Peyer's patch (tissue), 4 donors: ENCODE measurements around the gene RBM34. TPM values are rescaled to one million over a fixed set of nuclear protein-coding genes. Genes with fewer than 3 reads are reported as not detected.

Experiments used
- DNase-seq, 3 donors: peaks; one replicate each; pipeline ENCODE4 v3.0.0-alpha.2; 2017 to 2019
- H3K27ac ChIP-seq, 4 donors: fragments of 200-600 bp; sonication (generic); one replicate each; pipeline ENCODE4 v1.5.1; 2016 to 2019
- H3K27me3 ChIP-seq, 2 donors: fragments of 200-600 bp; sonication (generic); one replicate each; pipeline ENCODE4 v1.5.1; 2019
- H3K36me3 ChIP-seq, 3 donors: fragments of 200-600 bp; sonication (generic); one replicate each; pipeline ENCODE4 v1.5.1; 2016 to 2019
- H3K4me1 ChIP-seq, 4 donors: fragments of 200-600 bp; sonication (generic); one replicate each; pipeline ENCODE4 v1.5.1; 2016 to 2019
- H3K4me3 ChIP-seq, 4 donors: fragments of 200-600 bp; sonication (generic); 1 replicate in 3 of 4; 2 replicates in 1 of 4; pipeline ENCODE4 v1.5.1; 2016 to 2019; ENCODE audit warnings: mild to moderate bottlenecking in 1 of 4
- H3K9me3 ChIP-seq, 4 donors: fragments of 200-600 bp; sonication (generic); one replicate each; pipeline ENCODE4 v1.5.1; 2016 to 2019; ENCODE audit warnings: mild to moderate bottlenecking in 1 of 4
- POLR2A ChIP-seq, 2 donors: fragments of 450-650 bp; IDR thresholded peaks; one replicate each; pipeline ENCODE4 v1.5.1; 2017; ENCODE audit warnings: antibody characterized with exemption in 2 of 2, mild to moderate bottlenecking in 2 of 2, moderate library complexity in 2 of 2
- total RNA-seq, 4 donors: library from RNA; depleted of rRNA; stranded (reverse); fragments of >200 nt; gene quantifications; one replicate each; pipeline ENCODE4 v1.1.0, GENCODE V29; 2016
- TF ChIP-seq, protein P1 (sequence below), 6 experiments: fragments of 450-650 bp in 4 of 6; fragments of 200-600 bp in 2 of 6; sonication (generic) in 1 of 6; IDR thresholded peaks; one replicate each; pipeline ENCODE4 v1.5.1; 2017 to 2019; ENCODE audit warnings: antibody characterized with exemption in 6 of 6, mild to moderate bottlenecking in 3 of 6, moderate library complexity in 1 of 6

The RBM34 gene
- total RNA-seq, 4 donors from 2014 or later = 21.5 to 110 (median 33.1) TPM

DNA sequence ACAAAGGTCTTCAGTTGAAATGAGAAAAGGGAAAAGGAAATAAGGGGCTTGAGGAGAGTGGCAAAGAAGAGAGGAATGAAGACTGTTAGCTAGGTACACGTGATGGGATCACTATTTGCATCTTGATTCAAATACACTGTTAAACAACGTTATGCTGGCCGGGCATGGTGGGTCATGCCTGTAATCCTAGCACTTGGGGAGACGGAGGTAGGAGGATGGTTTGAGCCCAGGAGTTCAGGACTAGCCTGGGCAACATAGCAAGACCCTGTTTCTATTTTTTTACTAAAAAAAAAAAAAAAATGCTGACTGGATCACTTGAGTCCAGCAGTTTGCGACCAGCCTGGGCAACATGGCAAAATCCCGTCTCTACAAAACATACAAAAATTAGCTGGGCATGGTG, 2.4 kb downstream of the RBM34 start:
- Histone ChIP-seq H3K27me3 (no peaks in the 10 kb centered on the region), H3K9me3 (no peaks in the 10 kb centered on the region), H3K4me3 (no peak overlapping the region), H3K27ac (no peak overlapping the region), H3K36me3 (peaks cover 0 to 46% (median 0%) of the 10 kb centered on the region in 3 donors), H3K4me1 (peaks cover 0 to 40% (median 7%) of the 10 kb centered on the region in 4 donors)
- TF ChIP-seq, protein P1, sequence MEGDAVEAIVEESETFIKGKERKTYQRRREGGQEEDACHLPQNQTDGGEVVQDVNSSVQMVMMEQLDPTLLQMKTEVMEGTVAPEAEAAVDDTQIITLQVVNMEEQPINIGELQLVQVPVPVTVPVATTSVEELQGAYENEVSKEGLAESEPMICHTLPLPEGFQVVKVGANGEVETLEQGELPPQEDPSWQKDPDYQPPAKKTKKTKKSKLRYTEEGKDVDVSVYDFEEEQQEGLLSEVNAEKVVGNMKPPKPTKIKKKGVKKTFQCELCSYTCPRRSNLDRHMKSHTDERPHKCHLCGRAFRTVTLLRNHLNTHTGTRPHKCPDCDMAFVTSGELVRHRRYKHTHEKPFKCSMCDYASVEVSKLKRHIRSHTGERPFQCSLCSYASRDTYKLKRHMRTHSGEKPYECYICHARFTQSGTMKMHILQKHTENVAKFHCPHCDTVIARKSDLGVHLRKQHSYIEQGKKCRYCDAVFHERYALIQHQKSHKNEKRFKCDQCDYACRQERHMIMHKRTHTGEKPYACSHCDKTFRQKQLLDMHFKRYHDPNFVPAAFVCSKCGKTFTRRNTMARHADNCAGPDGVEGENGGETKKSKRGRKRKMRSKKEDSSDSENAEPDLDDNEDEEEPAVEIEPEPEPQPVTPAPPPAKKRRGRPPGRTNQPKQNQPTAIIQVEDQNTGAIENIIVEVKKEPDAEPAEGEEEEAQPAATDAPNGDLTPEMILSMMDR (IDR thresholded peaks at IDR 0.05) = no peak
- TF ChIP-seq POLR2A (IDR thresholded peaks at IDR 0.05) = no peak
- DNase-seq = no peak

DNA sequence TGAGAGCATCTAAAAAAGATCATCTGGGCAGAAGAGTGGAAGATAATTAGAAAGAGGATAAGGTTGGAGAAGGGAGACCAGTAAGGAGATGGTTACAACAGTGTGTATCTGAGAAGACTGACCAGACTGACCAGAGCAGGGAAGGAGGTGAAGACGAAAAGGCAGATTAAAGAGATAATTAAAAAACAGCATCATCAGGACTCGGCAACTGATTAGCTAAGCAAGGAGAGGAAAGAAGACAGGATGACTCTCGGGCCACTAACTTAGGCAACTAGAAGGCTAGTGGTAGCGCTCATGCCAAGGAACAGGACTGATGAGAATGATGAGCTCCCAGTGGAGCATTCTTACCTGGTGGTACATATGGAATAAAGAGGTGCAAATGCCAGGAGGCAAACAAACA, 3.9 kb downstream of the RBM34 start:
- no peak for TF ChIP-seq POLR2A (IDR thresholded peaks at IDR 0.05)
- TF ChIP-seq, protein P1 (IDR thresholded peaks at IDR 0.05) = no peak
- Histone ChIP-seq H3K4me3 (no peak overlapping the region), H3K4me1 (peaks cover 0 to 40% (median 7%) of the 10 kb centered on the region in 4 donors), H3K9me3 (no peaks in the 10 kb centered on the region), H3K27ac (peak overlapping the region in 1 of 4 donors; percentile 23), H3K27me3 (no peaks in the 10 kb centered on the region), H3K36me3 (peaks cover 0 to 60% (median 0%) of the 10 kb centered on the region in 3 donors)
- DNase-seq = no peak

DNA sequence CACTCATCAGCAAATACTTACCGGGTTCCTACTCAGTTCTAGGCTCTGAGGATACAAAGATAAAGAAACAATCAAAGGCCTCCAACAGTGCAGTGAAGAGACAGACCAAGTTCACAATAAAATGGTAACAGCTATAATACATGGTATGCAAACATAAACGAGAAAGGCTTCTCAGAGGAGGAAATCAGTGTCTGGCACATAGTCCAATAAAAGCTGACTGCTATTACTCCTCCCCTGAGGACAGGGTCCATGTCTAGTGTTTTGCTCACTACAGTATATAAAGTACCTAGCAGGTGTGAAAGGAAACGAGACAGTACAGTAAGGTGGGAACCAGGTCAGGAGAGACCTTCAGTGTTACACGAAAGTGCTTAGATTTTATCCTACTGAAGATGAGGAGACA, 4.3 kb downstream of the RBM34 start:
- peaks cover 0 to 64% (median 0%) of the 10 kb centered on the region in 3 donors for H3K36me3 ChIP-seq
- TF ChIP-seq POLR2A (IDR thresholded peaks at IDR 0.05) = no peak
- TF ChIP-seq, protein P1 (IDR thresholded peaks at IDR 0.05) = no peak
- H3K9me3 ChIP-seq = no peaks in the 10 kb centered on the region
- H3K4me1 ChIP-seq = peaks cover 0 to 40% (median 5%) of the 10 kb centered on the region in 4 donors
- no peaks in the 10 kb centered on the region for H3K27me3 ChIP-seq
- H3K27ac ChIP-seq = peak overlapping the region in 1 of 4 donors; percentile 23
- peak in 1 of 3 donors; percentile 57 for DNase-seq
- H3K4me3 ChIP-seq = no peak overlapping the region

DNA sequence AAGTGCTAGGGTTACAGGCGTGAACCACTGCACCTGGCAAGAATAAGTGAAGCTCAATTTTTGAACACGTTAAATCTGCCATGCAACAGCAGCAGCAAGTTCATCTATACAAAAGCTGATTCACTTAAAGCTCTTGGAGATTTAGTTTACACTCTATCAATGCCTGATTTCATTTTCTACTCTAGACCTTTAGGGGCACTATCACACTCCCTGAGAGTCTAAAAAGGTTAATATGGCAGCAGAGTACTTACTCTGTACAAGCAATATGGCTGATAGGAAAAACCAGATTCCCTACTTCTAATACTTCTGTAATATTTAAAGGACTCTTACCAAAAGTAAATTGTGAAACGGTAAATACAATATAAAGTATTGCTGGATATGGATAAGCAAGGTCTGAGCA, 4.8 kb downstream of the RBM34 start:
- no peak for DNase-seq
- Histone ChIP-seq H3K4me1 (peaks cover 0 to 40% (median 5%) of the 10 kb centered on the region in 4 donors), H3K9me3 (no peaks in the 10 kb centered on the region), H3K4me3 (no peak overlapping the region), H3K27me3 (no peaks in the 10 kb centered on the region), H3K36me3 (peaks cover 0 to 69% (median 0%) of the 10 kb centered on the region in 3 donors), H3K27ac (peak overlapping the region in 1 of 4 donors; percentile 23)
- TF ChIP-seq, protein P1 (IDR thresholded peaks at IDR 0.05) = no peak
- no peak for TF ChIP-seq POLR2A (IDR thresholded peaks at IDR 0.05)

DNA sequence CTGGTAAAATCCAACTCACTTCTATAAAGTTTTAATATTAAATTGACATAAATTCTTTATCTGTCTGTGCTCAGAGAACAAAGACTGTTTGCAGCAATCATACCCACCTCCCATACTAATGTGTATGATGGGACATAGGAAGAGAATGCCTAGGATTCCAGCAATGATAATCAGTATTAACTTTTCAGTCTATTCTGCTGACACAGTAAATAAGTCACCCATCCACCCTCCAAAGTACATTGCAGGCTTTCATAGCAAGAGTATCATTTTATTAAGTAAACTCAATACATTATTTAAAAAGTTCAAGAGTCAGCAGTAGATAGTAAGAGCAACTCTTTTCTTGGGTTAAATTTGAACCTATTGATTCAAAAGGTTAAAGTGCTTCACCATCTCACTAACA, 8.8 kb downstream of the RBM34 start:
- H3K27me3 ChIP-seq = no peaks in the 10 kb centered on the region
- no peak overlapping the region for H3K4me3 ChIP-seq
- no peaks in the 10 kb centered on the region for H3K9me3 ChIP-seq
- TF ChIP-seq, protein P1 (IDR thresholded peaks at IDR 0.05) = no peak
- no peak for TF ChIP-seq POLR2A (IDR thresholded peaks at IDR 0.05)
- no peak overlapping the region for H3K27ac ChIP-seq
- peaks cover 0 to 82% (median 0%) of the 10 kb centered on the region in 3 donors for H3K36me3 ChIP-seq
- H3K4me1 ChIP-seq = peaks cover 0 to 10% (median 0%) of the 10 kb centered on the region in 4 donors
- DNase-seq = no peak

DNA sequence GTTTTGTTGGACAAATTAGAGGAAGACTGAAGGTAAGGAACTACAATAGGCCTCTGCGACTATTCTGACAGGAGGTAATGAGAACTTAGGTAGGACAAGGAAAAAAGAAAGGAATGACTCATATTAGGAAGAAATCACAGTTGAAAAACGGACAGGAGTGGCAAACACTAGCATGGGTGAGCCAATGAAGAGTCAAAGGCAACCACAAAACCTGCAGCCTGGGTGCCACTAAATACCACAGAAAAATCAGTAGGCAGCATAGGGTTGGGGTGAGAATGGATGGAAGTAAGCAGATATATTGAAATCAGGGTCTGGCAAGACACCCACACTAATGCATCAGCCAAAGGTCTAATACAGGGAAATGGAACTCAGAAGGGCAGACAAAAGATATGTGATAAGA, 10.0 kb downstream of the RBM34 start:
- no peaks in the 10 kb centered on the region for H3K9me3 ChIP-seq
- H3K27me3 ChIP-seq = no peaks in the 10 kb centered on the region
- no peak for TF ChIP-seq POLR2A (IDR thresholded peaks at IDR 0.05)
- TF ChIP-seq, protein P1 (IDR thresholded peaks at IDR 0.05) = no peak
- peaks cover 0 to 87% (median 0%) of the 10 kb centered on the region in 3 donors for H3K36me3 ChIP-seq
- peaks cover 0 to 2% (median 0%) of the 10 kb centered on the region in 4 donors for H3K4me1 ChIP-seq
- DNase-seq = no peak
- no peak overlapping the region for H3K4me3 ChIP-seq
- no peak overlapping the region for H3K27ac ChIP-seq
